Keratinocyte (primary cell): ENCODE measurements around the gene C3orf20.

ENCODE experiments used
- CTCF ChIP-seq, 3 experiments: IDR thresholded peaks in 1 of 3; conservative IDR thresholded peaks in 1 of 3; optimal IDR thresholded peaks in 1 of 3; 2 replicates in 2 of 3; 3 replicates in 1 of 3; pipeline versions ENCODE3 to v1.5.1; 2011; ENCODE audit warnings: low read length in 3 of 3, mild to moderate bottlenecking in 3 of 3, moderate library complexity in 2 of 3, control low read depth in 1 of 3, inconsistent platforms in 1 of 3; ENCODE audit not compliant: insufficient read depth in 2 of 3; ENCODE audit errors: extremely low read depth in 1 of 3
- EZH2 ChIP-seq: IDR thresholded peaks from one replicate; pipeline ENCODE4 v1.6.1; 2012; ENCODE audit warnings: inconsistent platforms, mild to moderate bottlenecking, low read length, moderate library complexity

DNA sequence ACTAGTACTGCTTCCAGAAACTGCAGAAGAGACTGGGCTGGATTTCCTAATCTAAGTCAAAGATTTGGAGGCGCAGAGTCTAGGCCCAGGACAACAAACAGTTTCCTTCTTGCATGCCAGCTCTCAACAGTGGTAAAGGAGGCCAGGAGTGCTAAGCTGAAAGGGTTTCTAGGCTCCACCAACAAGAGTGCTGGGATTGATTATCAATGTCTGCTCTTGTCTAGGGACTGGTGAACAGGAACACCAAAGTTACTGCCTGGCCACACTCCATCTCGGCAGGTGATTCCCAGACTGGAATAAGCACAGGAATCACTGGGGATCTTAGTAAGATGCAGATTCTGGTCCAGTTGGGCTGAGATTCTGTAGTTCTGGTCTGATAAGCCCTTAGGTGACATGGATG is 121.1 kb downstream of the C3orf20 start:
- no peak for TF ChIP-seq CTCF (optimal IDR thresholded peaks at IDR 0.05 in 1 of 3, IDR thresholded peaks at IDR 0.05 in 1 of 3, conservative IDR thresholded peaks at IDR 0.05 in 1 of 3; ENCODE audit: extremely low read depth in 1 of 3, insufficient read depth in 2 of 3, low read length in 3 of 3)
- TF ChIP-seq EZH2: no peak
